Effector CD4-positive, alpha-beta T cell (primary cell): ENCODE results near the gene KLKB1.
"Not testable (repeated sequence)": the region's sequence is repeated elsewhere in the genome, so short reads cannot be mapped to it uniquely, and the experiment has no call there.

Experiments
- DNase-seq: peaks from one replicate; pipeline ENCODE4 v3.0.0-alpha.2; 2020

The KLKB1 gene

GRCh38 chr4:186265683-186266652 is 38.7 kb downstream of the KLKB1 start, which contains the start of gene F11:
Gene F11 (plus strand): TSS chr4:186266189. CDS start chr4:186267137, 948 bp downstream.
- no peak for DNase-seq

- no peak for DNase-seq
These were observed 39.6 kb downstream of the KLKB1 start for GRCh38 chr4:186266729-186267456.

GRCh38 chr4:186271081-186271678 is 43.9 kb downstream of the KLKB1 start:
- no peak for DNase-seq

DNA sequence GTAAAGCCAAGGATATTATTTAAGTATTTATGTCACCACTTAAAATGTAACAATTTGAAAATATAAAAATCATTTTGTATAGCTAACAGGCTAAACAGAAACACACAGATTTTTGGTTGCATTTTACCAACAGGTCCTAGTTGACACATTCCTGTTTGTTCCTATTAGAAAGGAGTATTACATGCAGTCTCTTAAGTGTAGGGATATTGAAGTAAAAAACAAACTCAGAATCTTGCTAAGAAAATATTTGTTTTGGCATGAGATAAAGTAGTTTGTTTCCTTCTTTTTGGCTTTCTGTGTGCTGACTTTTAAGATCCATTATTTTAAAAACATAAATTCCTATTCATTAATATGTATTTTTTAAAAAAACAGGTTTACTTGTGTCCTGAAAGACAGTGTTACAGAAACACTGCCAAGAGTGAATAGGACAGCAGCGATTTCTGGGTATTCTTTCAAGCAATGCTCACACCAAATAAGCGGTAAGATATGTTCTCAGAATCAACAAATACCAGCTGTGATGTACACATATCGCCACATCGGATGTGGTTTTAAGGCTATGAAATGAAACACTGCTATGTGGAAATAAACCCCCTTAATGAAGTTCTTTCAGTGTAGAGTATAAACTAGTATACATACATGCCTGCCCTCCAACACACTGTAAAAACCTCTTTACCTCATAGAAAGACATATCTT is 45.5 kb downstream of the KLKB1 start:
- DNase-seq, result no peak

DNA sequence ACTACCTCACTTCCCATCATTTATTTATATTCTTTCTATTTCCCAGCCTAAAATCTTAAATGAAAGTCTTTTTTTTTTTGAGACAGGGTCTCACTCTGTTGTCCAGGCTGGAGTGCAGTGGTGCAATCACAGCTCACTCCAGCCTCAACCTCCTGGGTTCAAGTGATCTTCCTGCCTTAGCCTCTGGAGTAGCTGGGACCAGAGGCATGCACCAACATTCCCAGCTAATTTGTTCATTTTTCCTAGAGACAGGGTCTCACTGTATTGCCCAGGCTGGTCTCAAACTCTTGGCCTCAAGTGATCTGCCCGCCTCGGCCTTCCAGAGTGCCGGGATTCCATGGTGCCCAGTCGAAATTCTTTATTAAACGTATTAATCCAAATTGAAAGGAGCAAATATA is 46.1 kb downstream of the KLKB1 start:
- DNase-seq, result not testable (repeated sequence)

DNA sequence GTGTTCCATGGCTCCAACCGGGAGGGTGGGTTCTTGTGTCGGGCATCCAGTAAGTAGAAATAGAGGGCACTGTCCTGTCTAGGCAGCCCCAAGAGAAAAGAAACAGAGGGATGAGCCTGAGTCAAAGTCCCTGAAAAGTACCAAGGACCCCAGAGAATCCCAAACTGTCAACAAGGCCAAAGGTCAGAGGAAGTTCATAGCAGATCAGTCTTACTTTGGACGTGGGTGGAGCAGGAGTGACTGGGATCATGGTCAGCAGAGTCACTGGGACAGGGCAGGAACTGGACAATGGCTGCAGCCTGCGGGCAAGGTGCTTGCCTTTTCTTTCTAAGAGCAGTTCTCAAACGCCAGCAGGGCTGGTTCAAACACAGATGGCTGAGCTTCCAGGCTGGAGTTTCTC is 56.0 kb downstream of the KLKB1 start:
- DNase-seq, result no peak

GRCh38 chr4:186285147-186285546 is 57.8 kb downstream of the KLKB1 start:
- no peak for DNase-seq

- DNase-seq, result no peak
These were observed 59.3 kb downstream of the KLKB1 start for GRCh38 chr4:186286581-186286980.

DNA sequence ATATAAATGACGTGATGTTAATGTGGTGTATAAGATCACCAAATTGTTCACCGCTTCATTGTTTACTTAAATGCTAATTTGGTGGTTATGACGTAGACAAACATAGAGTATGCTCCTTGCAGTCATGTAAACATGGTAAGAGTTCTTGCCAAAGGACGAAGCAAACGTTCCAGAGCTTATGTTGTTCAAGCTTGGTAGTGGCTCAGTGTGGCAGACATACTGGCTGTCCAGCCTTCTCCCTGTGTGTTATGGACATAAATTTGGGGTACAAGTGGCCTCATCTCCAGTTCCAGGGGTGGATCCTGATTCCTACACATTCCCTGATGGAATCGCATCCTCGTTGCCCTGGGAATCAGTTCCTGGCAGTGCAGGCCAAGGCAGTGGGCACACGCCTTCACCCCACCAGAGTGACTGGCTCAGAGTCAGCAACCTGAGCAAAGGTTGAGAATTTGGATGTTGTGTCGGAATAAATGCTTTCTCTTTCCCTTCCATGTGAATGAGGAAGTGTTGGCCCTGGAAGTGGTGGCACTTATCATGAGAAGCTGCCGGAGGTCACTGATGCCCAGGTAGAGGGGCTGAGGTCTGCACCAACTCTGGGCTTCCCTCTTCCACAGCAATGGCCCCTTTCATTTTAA is 64.1 kb downstream of the KLKB1 start:
- no peak for DNase-seq

DNA sequence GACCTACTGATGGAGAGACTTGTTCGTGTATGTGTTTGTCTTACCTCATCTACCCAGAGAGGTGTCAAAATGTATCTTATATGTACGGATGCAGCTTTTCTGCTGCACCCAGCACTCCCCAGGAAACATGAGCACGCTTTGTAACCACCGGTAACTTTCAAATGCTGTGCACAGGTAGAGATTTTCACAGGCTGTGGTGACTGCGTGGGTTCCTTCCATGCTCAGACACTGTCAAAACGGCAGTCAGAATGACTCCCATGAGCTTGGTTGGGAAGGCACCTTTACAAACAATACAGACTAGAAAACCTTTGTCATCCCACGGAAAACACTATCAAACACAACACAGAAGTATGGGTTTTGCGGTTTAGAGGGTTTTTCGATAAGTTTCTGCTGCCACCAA is 66.9 kb downstream of the KLKB1 start:
- no peak for DNase-seq

GRCh38 chr4:186296481-186296880 is 69.2 kb downstream of the KLKB1 start:
- no peak for DNase-seq

DNA sequence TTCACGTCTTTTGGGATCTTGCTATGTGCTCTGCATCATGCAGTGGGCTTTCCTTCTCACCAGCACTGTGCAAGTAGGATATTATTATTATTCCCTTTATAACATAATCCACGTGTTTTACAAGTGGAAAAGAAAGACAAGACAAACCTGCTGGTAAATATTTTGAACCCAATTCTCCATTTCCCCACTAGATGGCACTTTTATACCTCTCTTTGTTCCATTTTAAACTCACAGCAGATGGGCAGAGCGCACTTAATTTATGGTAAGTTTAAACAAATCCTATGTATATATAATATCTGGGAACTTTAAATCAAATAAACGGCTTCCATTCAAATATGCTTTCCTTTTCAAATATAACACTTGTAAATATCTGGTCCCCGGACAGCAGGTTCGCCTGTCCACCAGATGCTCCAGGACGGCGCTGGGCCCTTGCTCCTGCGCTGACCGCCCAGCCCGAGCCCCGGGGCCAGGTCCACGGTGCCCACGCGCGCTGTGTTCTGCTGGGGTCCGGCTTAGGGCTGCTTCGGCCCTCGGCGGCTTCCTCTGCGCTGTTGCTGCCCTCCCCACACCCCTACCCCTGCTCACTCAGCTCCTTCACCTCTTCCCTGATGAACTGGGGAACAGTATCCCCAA is 69.8 kb downstream of the KLKB1 start:
- DNase-seq, result no peak

DNA sequence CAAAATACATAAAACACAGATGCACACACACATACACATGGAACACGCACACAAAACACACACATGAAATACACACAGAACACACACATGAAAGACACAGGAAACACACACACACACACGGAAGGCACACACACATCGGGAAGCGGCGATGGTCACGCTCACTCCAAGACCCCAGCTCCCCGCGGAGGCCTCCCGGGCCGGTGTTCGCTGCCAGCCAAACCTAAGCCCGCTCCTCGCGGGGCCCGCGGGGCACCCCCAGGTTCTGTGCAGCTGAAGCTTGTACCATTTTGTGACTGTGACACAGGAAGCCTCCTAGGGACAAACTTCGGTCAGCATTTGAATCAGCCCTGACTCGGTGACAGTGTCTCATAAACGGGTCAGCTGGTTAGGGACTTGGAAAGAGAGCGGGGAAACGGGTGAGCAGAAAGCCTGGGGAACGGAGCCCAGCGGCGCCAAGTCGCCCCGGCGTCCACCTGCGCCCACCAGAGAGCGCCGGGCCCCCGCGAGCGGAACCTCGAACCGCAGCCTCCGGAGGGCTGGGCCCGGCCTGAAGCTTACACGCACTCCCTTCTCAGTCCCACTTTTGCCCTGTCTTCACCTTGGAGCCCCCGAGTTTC is 70.8 kb downstream of the KLKB1 start:
- DNase-seq, result no peak

DNA sequence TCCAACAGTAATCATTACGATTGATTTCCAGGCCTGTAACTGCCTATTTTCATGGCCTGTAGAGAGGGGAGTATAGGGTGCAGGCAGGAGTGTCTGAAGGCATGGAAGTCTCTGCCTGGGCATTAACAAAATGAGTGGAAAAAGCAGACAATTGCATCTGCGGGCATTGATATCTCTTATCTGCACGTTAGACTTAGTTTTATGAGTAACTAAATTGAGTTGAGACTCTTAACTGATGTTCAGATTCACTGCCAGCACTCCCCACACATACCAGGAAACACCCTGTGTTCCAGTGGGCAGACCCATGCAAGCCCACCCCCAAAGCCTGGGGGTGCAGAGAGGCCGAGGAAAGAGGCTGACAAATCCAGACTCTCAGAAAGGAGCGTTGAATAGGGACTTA is 72.0 kb downstream of the KLKB1 start:
- no peak for DNase-seq

GRCh38 chr4:186300659-186301390 is 73.5 kb downstream of the KLKB1 start:
- no peak for DNase-seq

- no peak for DNase-seq
These were observed 76.9 kb downstream of the KLKB1 start for GRCh38 chr4:186304216-186304615.

DNA sequence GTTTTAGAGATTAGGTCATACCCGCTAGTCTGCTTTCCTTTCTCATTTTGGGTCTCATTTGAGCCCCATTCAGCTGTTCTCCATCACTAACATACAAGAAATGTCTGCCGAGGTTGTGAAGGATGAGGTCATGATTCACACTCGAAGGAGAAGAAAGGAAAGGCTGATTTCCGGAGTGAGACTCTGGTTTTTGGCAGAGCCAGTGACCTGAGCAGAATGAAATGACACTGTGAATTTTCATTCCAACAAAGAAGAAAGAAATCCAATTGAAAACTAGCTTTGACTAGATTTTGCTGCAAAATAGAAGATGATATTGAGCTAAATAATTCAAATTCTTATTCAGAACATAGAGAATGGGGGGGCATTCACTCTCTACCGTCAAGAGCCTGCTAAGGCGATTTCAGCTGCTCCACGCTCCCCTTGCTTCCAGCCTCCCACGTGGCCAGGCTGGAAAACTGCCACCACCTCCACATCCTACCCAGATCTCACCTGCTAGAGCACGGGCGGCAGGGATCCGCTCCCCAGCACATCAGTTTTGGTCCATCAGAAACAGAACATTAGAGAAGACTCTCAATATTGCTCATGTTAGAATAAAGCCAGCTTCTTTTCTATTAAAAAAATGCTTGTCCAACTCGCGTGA is 77.7 kb downstream of the KLKB1 start:
- no peak for DNase-seq

- DNase-seq, result no peak
These were observed 80.2 kb downstream of the KLKB1 start for GRCh38 chr4:186307497-186307896.

GRCh38 chr4:186307916-186308315 is 80.6 kb downstream of the KLKB1 start:
- no peak for DNase-seq
